GM12872 (cell line): ENCODE results near the gene SLC9B1.

Source experiments
- TF ChIP-seq, protein P1 (sequence below): IDR thresholded peaks from 3 replicates; pipeline ENCODE4 v1.5.1; 2011; ENCODE audit warnings: low read depth, mild to moderate bottlenecking, low read length, moderate library complexity; ENCODE audit not compliant: insufficient read depth

The SLC9B1 gene, protein sequence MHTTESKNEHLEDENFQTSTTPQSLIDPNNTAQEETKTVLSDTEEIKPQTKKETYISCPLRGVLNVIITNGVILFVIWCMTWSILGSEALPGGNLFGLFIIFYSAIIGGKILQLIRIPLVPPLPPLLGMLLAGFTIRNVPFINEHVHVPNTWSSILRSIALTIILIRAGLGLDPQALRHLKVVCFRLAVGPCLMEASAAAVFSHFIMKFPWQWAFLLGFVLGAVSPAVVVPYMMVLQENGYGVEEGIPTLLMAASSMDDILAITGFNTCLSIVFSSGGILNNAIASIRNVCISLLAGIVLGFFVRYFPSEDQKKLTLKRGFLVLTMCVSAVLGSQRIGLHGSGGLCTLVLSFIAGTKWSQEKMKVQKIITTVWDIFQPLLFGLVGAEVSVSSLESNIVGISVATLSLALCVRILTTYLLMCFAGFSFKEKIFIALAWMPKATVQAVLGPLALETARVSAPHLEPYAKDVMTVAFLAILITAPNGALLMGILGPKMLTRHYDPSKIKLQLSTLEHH

GRCh38 chr4:103019308-103020124 is at the start of gene SLC9B1:
TSS of gene SLC9B1 (minus strand) at chr4:103019705. CDS start at chr4:102991711, 27,994 bp downstream.
- TF ChIP-seq, protein P1, sequence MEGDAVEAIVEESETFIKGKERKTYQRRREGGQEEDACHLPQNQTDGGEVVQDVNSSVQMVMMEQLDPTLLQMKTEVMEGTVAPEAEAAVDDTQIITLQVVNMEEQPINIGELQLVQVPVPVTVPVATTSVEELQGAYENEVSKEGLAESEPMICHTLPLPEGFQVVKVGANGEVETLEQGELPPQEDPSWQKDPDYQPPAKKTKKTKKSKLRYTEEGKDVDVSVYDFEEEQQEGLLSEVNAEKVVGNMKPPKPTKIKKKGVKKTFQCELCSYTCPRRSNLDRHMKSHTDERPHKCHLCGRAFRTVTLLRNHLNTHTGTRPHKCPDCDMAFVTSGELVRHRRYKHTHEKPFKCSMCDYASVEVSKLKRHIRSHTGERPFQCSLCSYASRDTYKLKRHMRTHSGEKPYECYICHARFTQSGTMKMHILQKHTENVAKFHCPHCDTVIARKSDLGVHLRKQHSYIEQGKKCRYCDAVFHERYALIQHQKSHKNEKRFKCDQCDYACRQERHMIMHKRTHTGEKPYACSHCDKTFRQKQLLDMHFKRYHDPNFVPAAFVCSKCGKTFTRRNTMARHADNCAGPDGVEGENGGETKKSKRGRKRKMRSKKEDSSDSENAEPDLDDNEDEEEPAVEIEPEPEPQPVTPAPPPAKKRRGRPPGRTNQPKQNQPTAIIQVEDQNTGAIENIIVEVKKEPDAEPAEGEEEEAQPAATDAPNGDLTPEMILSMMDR: no peak

- TF ChIP-seq, protein P1: no peak
Observed at GRCh38 chr4:103067841-103068547, 48.5 kb upstream of the SLC9B1 start.

GRCh38 chr4:103060453-103061148 is 41.1 kb upstream of the SLC9B1 start:
- TF ChIP-seq, protein P1: no peak

DNA sequence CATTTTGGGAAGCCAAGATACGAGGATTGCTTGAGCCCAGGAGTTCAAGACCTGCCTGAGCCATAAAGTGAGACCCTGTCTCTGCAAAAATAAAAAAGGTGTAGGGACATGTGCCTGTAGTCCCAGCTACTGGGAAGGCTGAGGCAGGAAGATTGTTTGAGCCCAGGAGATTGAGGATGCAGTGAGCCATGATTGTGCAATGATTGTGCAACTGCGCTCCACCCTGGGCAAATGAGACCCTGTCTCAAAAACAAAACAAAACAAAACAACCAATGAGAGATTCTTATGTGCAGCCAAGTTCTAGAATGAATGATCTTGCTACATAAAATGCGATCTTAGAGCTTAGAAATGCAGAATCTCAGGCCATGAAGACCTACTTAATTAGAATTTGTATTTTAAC is 34.5 kb upstream of the SLC9B1 start:
- TF ChIP-seq, protein P1: no peak

DNA sequence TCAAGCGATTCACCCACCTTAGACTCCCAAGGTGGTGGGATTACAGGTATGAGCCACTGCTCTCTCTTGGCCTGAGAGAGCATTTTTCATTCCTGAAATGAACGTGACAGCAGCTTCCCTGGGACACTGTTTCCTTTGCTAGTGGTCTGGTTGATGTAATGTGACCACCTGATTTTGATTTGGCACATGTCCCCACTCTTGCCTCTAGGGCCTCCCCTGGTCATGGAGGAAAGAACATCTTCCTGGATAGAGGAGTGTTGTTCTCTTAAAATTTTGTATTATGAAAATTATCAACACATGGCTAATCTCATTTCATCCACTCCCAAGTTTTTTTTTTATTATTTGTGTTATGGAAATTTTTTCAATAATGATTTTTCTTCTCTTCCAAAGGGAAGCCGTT is 33.3 kb upstream of the SLC9B1 start:
- TF ChIP-seq, protein P1: no peak

- TF ChIP-seq, protein P1: no peak
Observed at GRCh38 chr4:103052145-103052544, 32.6 kb upstream of the SLC9B1 start.
